ENCODE results near the gene ZMIZ1. TPM values are rescaled to one million over a fixed set of nuclear protein-coding genes. Genes with fewer than 3 reads are reported as not detected.

The ZMIZ1 gene
- total RNA-seq, 2 experiments from 2014 or later = 27.3 to 28.2 TPM

- Mint-ChIP-seq H3K36me3 (peaks cover 5% of the 10 kb centered on the region), H3K9me3 (peaks cover 4% of the 10 kb centered on the region), H3K27me3 (peaks cover 3% of the 10 kb centered on the region), H3K4me1 (peaks cover 65% of the 10 kb centered on the region), H3K4me3 (no peak overlapping the region), H3K27ac (no peak overlapping the region)
- no peak for DNase-seq
Measured at GRCh38 chr10:79320820-79321493, 252.2 kb downstream of the ZMIZ1 start.

GRCh38 chr10:79321494-79321882 is 252.7 kb downstream of the ZMIZ1 start:
- Mint-ChIP-seq H3K4me1 (peaks cover 62% of the 10 kb centered on the region), H3K4me3 (no peak overlapping the region), H3K27ac (no peak overlapping the region), H3K36me3 (peaks cover 5% of the 10 kb centered on the region), H3K27me3 (peaks cover 3% of the 10 kb centered on the region), H3K9me3 (peaks cover 4% of the 10 kb centered on the region)
- DNase-seq = no peak

GRCh38 chr10:79321951-79322350 is 253.2 kb downstream of the ZMIZ1 start:
- H3K27ac Mint-ChIP-seq = no peak overlapping the region
- peaks cover 3% of the 10 kb centered on the region for H3K27me3 Mint-ChIP-seq
- H3K9me3 Mint-ChIP-seq = peaks cover 4% of the 10 kb centered on the region
- peaks cover 57% of the 10 kb centered on the region for H3K4me1 Mint-ChIP-seq
- DNase-seq = no peak
- peaks cover 5% of the 10 kb centered on the region for H3K36me3 Mint-ChIP-seq
- no peak overlapping the region for H3K4me3 Mint-ChIP-seq

GRCh38 chr10:79322616-79323543 is 254.1 kb downstream of the ZMIZ1 start:
- peak overlapping the region; percentile 94 for H3K27ac Mint-ChIP-seq
- peaks cover 5% of the 10 kb centered on the region for H3K36me3 Mint-ChIP-seq

GRCh38 chr10:79323602-79324001 is 254.8 kb downstream of the ZMIZ1 start:
- DNase-seq = no peak
- Mint-ChIP-seq H3K36me3 (peaks cover 4% of the 10 kb centered on the region), H3K4me1 (peaks cover 41% of the 10 kb centered on the region), H3K27me3 (no peaks in the 10 kb centered on the region), H3K4me3 (peak overlapping the region; percentile 67), H3K9me3 (peaks cover 3% of the 10 kb centered on the region), H3K27ac (peak overlapping the region; percentile 94)

More at GRCh38 chr10:79322616-79323543, 254.1 kb downstream of the ZMIZ1 start:
- no peaks in the 10 kb centered on the region for H3K27me3 Mint-ChIP-seq
- H3K4me3 Mint-ChIP-seq = peak overlapping the region; percentile 67
- peaks cover 48% of the 10 kb centered on the region for H3K4me1 Mint-ChIP-seq
- DNase-seq = peak; percentile 78
- H3K9me3 Mint-ChIP-seq = peaks cover 4% of the 10 kb centered on the region

- Mint-ChIP-seq H3K4me3 (no peak overlapping the region), H3K36me3 (peaks cover 3% of the 10 kb centered on the region), H3K4me1 (peaks cover 37% of the 10 kb centered on the region), H3K9me3 (no peaks in the 10 kb centered on the region), H3K27me3 (no peaks in the 10 kb centered on the region), H3K27ac (no peak overlapping the region)
- DNase-seq = no peak
Measured at GRCh38 chr10:79324032-79324695, 255.4 kb downstream of the ZMIZ1 start.

GRCh38 chr10:79326361-79327089 is 257.8 kb downstream of the ZMIZ1 start:
- Mint-ChIP-seq H3K27ac (no peak overlapping the region), H3K4me1 (peaks cover 27% of the 10 kb centered on the region), H3K9me3 (no peaks in the 10 kb centered on the region), H3K4me3 (no peak overlapping the region), H3K36me3 (no peaks in the 10 kb centered on the region), H3K27me3 (no peaks in the 10 kb centered on the region)
- DNase-seq = no peak

GRCh38 chr10:79327090-79327457 is 258.3 kb downstream of the ZMIZ1 start:
- no peak for DNase-seq
- no peak overlapping the region for H3K27ac Mint-ChIP-seq
- H3K27me3 Mint-ChIP-seq = no peaks in the 10 kb centered on the region
- H3K4me1 Mint-ChIP-seq = peaks cover 32% of the 10 kb centered on the region
- H3K4me3 Mint-ChIP-seq = no peak overlapping the region
- no peaks in the 10 kb centered on the region for H3K9me3 Mint-ChIP-seq
- peaks cover 2% of the 10 kb centered on the region for H3K36me3 Mint-ChIP-seq

GRCh38 chr10:79328147-79328701 is 259.5 kb downstream of the ZMIZ1 start:
- Mint-ChIP-seq H3K9me3 (no peaks in the 10 kb centered on the region), H3K4me1 (peaks cover 25% of the 10 kb centered on the region), H3K36me3 (peaks cover 3% of the 10 kb centered on the region), H3K4me3 (no peak overlapping the region), H3K27me3 (no peaks in the 10 kb centered on the region), H3K27ac (no peak overlapping the region)
- no peak for DNase-seq

GRCh38 chr10:79328737-79329504 is 260.2 kb downstream of the ZMIZ1 start:
- peak overlapping the region; percentile 1 for H3K27ac Mint-ChIP-seq
- H3K4me1 Mint-ChIP-seq = peaks cover 23% of the 10 kb centered on the region
- H3K36me3 Mint-ChIP-seq = peaks cover 3% of the 10 kb centered on the region
- H3K27me3 Mint-ChIP-seq = no peaks in the 10 kb centered on the region
- no peaks in the 10 kb centered on the region for H3K9me3 Mint-ChIP-seq
- no peak overlapping the region for H3K4me3 Mint-ChIP-seq
- no peak for DNase-seq

GRCh38 chr10:79329529-79329928 is 260.8 kb downstream of the ZMIZ1 start:
- Mint-ChIP-seq H3K4me1 (peaks cover 24% of the 10 kb centered on the region), H3K27ac (peak overlapping the region; percentile 1), H3K27me3 (no peaks in the 10 kb centered on the region), H3K4me3 (no peak overlapping the region), H3K36me3 (peaks cover 5% of the 10 kb centered on the region), H3K9me3 (peaks cover 1% of the 10 kb centered on the region)
- no peak for DNase-seq

- Mint-ChIP-seq H3K9me3 (peaks cover 1% of the 10 kb centered on the region), H3K4me1 (peaks cover 24% of the 10 kb centered on the region), H3K27me3 (no peaks in the 10 kb centered on the region), H3K27ac (peak overlapping the region; percentile 89), H3K36me3 (peaks cover 5% of the 10 kb centered on the region), H3K4me3 (no peak overlapping the region)
- DNase-seq = peak; percentile 25
Measured at GRCh38 chr10:79331226-79331625, 262.5 kb downstream of the ZMIZ1 start.

GRCh38 chr10:79331709-79332108 is 262.9 kb downstream of the ZMIZ1 start:
- peak; percentile 87 for DNase-seq
- H3K36me3 Mint-ChIP-seq = peaks cover 5% of the 10 kb centered on the region
- peak overlapping the region; percentile 30 for H3K4me3 Mint-ChIP-seq
- peak overlapping the region; percentile 89 for H3K27ac Mint-ChIP-seq
- no peaks in the 10 kb centered on the region for H3K27me3 Mint-ChIP-seq
- peaks cover 24% of the 10 kb centered on the region for H3K4me1 Mint-ChIP-seq
- peaks cover 1% of the 10 kb centered on the region for H3K9me3 Mint-ChIP-seq

Data from activated naive CD8-positive, alpha-beta T cell treated with anti-CD3 and anti-CD28 coated beads for 36 hours (primary cell).